Eye (tissue), 1 donor: Measurements from ENCODE around the gene APBA3.

Experiments used
- DNase-seq: peaks from one replicate; pipeline ENCODE4 v3.0.0-alpha.2; 2015

The APBA3 gene

DNA sequence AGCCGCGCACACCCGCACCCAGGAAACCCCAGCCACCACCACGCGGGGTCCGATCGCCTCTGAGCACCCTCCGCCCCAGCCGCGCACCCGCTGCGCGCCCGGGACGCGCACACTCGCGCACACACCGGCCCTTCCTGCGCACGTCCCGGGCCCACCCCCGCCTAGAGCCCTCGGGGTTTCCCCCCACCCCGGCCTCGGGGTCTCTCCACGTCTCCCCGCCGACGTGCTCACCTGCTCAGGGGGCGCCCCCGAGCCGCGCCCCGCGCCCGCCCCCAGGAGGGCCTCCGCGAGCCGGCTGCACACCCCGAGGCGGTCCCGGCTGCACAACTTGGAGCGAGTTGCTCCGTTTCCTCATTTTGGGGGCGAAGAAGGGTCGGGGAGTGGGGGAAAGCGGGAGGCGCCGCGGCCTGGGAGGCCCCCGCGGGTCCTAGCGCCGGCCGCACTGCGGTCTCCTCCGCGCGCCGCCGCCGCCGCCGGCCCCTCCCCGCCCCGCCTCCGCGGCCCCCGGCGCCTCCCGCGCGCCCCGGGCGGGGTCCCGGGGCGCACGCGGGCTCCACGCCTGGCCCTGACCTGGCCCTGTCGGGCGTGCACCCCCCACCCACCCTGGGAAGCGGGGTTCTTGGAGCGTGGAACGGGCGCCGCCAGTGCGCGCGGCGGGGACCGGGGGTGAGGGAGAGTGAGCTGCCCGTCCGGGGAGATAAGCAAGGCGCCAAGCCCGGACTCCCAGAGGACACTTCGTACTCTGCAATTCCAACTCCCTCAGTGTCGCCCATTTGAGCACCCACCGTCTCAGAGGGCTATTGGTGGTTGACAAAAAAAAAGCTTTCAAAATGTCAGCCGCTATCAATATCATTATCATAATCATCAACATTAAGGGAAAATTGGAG lies 24.7 kb upstream of the APBA3 start, which contains the start of gene MATK:
TSS of gene MATK (minus strand) at position 444 of the 887 bp plus-strand sequence. CDS start 1,246 bp downstream, outside the sequence.
- peak; percentile 31 for DNase-seq

DNA sequence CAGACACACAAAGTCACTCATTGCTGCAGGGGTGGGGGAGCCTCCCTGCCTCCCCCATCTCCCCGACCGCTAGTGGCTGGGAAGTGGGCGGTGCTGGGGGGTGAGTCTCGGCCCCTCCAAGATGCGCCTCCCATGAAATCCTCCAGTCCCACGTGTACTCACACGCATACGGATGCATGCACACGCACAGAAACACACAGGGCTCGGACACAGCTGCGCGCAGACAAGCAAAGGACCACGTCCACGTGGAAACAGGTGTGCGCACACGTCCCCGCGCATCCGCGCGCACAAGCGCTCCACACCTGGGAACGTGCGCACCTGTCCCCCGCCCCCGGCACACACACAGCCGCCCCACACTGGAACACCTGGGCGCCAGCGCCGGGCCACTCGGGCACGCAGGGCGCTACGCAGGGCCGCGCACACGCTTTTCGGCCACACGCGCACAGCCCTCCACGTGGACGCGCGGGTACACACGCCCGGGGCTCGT lies 24.0 kb upstream of the APBA3 start:
- DNase-seq, result peak; percentile 16

DNA sequence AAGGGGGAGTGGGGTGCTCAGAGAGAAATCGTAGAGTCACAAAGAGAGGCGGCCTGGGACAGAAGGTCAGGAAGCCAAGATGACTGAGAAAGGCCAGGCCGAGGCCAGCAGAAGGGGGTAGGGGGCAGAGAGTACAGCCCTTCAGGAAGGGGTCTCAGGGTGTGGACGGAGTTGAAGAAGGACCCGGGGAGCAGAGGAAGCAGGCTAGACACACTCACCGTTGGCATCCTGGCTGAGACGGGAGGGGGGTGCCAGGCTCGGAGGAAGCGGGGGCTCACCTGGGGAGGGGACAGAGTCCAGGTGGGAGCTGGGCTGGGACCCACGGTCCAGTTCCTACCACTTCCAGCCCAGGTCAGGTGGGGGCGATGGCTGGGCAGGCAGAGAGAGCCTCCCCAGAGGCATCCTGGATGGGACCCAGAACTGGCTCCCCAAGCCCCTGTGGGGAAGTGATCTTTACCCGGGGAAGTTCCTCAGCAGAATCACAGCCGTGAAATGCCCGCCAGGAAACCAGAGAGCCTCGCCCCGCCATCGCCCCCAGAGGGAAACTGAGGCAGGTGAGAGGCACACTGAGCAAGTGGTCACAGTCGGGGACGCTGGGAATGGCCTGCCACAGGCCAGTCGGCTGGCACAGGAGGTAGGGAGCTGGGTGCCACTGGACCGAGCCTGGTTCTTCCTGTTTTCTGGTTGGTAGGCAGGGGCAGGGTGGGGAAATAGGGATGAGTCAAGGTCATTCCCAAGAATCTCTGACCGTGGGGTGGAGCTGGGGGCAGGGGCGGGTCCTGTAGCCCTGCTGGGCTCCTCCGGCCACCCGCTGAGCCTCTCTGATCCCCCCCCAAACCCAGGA lies 23.3 kb upstream of the APBA3 start:
- DNase-seq, result no peak

DNA sequence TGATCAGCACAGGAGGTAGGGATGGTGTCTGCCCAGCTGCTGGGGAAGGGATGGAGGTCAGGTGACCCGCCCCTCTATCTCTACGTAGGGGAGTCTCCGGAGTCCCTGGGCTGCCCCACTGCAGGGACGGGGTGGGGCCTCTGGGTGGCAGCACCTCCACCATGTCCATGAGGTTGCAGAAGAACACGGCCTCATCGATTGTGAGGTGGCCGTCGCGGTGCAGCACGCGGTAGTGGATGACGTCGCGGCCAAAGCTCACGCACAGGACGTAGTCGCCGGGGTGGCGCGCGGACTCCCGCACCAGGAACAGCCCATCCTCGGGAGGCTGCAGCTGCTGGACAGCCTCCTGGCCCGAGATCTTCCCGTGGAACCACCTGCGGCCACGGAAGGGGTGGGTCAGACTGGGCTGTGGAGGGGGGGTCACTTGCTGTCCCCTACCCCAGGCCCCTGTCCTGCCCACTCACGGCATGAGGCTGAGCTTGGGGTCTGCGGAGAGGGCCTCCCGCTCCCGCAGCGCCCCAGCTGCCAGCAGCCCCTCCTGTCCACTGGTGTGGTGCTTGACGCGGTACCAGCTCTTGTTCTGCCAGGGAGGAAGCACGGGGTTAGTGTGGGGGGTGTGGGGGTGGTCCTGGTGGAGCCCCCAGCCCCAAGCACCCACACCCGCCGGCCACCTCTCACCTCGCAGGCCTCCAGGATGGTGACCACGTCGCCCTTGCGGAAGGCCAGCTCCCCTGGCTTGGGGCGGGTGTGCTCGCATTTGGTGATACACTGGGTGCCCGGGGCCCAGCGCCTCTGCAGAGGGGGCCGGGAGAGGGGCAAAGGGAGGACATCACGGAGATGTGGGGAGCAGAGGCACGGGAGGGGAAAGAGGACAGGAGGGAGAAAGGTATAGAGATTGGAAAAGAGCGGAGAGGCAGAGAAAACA lies 22.4 kb upstream of the APBA3 start:
- no peak for DNase-seq

DNA sequence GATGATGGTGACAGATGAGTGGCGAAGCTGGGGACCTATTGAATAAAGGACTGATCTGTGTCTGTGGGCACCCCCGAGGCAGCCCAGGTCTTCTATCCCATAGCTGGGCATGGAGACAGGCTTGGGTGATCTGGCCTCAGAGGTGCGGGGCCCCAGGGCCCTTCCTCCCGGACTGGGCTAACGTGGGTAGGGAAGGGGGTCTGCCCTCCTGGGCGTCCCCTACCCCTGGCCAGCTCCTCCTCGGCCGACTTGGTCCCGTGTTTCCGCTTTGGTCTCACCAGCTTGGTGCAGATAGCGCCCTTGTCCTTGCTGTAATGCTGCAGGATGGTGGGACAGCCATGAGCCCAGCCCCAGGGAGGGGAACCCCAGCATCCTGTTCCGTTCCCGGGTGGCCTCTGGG lies 21.4 kb upstream of the APBA3 start:
- no peak for DNase-seq

DNA sequence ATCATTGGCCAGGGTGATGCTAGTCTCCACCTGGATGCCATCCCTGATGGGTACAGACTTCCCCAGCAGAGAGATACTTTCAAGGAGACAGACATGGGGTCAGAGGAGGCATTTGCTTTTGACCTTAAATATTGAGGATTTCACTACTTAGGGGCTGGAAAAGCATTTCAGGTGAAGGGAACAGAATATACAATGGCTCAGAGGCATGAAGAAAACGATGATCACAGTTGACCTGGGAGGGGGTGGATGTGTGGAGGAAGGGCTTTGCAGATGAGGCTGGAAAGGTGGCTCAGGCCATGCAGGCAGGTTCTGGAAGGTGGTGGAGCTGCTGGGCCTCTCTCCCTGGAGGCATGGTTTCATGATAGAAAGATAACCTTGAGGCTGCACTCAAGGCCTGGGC lies 20.8 kb upstream of the APBA3 start:
- no peak for DNase-seq

DNA sequence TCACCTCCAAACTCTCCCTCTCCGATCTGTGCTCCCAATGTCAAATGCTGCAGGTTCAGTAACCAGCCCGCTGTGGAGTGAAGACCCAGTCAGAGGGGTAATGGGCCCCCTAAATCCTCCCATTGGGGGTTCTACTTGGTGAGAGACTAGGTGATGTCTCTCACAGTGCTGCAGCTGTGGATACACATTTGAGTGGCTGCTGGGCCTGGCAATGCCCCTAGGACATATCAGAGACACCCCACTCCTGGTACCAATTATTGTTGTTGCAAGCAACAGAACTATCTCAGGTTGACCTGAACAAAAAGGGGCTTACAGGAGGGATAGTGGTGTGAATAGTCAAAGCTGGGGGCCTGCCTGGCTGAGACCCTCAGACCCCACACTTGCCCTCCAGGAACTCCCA lies 20.1 kb upstream of the APBA3 start:
- DNase-seq, result no peak

DNA sequence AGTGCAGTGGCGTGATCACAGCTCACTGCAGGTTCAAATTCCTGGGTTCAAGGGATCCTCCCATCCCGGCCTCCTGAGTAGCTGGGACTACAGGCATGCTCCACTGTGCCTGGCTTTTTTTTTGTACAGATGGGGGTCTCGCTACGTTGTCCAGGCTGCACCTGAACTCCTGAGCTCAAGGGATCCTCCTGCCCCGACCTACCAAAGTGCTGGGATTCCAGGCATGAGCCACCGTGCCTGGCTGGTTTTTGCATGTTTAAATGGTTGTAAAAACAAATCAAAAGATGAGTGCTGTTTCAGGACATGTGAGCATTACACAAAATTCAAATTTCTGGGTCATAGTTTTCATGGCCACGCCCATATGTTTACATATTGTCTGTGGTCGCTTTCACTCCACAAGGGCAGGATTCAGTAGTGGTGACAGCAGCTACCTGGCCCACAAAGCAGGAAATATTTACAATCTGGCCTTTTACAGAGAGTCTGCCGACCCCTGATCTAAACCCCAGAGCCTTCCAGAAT lies 19.4 kb upstream of the APBA3 start:
- no peak for DNase-seq

DNA sequence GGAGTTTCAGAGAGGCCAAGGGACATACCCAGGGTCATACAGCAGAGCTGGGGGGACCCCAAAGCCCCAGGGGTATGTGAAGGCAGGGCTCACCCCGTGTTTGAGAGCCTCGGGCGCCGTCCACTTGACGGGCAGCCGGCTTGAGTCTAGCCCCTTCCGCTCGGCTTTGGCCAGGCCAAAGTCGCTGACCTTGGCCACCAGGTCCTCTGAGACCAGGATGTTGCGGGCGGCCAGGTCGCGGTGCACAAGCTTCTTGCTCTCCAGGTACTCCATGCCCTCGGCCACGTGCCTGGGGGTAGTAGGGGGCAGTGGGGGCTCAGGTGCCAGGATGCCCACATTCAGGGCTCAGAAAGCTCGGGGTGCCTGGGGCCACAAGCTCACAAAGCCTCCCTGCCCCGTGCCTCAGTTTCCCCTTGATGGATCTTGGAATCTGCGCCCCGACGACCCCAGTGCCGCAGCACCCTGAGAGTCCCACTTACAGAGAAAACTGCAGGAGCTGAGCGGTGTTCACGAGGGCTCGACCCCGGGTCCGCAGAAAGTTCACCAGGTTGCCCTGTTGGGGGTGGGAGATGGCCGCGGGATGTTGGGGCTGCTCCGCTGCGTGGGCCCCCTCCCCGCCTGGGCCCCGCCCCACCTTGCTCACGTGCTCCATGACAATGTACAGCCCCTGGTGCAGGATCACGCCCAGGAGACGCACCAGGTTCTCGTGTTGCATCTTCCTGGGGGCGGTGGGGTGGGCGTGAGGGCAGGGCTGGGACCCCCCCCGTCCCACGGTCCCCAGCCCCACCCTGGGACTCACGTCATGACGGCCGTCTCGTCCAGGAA lies 17.6 kb upstream of the APBA3 start:
- DNase-seq, result no peak

DNA sequence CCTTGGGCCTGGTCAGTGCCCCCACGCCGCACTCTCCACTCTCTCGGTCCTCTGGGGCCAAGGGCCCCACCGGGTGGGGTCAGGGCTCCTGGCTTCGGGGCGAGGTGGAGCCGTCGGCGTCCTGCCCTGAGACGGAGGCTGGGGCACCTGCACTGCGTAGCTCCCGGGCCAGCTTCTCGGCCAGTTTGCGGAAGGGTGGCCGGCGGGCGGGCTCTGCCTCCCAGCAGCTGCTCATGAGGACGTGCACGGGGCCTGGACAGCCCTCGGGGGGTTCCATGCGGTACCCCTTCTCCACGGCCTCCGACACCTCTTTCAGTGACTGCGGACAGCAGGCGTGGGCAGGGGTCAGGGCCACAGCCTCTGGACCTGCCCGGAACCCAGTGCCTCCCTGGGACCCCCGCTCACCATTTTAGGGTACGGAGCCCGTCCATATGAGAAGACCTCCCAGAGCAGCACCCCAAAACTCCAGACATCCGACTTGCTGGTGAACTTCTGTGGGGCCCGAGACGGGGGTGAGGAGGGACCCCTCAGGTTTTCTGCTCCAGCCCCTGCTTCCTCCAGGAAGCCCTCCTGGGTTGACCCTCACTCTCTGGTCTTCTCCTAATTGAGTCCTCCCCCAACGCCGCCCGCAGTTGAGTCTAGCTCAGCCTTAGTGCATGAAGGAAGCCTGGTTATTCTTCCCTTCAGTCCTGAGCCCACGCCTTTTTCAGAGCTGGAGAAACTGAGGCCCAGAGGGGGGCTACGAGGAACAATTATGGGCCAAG lies 16.8 kb upstream of the APBA3 start:
- DNase-seq, result no peak

DNA sequence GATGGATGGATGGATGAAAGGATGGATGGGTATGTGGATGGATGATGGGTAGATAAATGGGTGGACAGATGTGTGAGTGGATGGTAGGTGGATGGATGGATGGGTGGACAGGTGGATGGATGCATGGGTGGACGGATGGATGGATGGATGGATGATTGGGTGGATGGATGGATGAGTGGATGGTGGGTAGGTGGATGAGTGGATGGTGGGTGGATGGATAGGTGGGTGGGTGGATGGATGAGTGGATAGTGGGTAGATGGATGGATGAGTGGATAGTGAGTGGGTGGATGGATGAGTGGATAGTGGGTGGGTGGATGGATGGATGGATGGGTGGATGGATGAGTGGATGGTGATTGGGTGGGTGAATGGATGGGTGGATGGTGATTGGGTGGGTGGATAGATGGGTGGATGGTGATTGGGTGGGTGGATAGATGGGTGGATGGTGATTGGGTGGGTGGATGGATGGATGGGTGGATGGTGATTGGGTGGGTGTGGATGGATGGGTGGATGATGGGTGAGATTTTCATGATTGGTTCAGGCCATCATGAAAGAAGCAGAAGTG lies 15.1 kb upstream of the APBA3 start:
- DNase-seq, result no peak

DNA sequence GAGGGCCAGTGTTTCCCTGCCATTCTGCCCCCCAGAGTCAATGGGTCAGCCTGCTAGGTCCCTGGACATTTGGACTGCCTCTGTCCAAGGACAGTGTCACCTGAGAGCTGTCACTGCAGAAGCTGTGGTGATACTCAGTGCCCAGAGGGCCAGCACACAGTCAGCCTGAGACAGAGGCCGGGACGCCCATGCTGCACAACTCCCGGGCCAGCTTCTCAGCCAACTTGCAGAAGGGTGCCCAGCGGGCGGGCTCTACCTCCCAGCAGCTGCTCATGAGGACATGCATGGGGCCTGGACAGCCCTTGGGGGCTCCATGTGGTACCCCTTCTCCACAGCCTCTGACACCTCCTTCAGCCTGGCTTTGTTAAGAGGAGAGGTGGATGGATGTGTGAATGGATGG lies 14.3 kb upstream of the APBA3 start:
- no peak for DNase-seq

DNA sequence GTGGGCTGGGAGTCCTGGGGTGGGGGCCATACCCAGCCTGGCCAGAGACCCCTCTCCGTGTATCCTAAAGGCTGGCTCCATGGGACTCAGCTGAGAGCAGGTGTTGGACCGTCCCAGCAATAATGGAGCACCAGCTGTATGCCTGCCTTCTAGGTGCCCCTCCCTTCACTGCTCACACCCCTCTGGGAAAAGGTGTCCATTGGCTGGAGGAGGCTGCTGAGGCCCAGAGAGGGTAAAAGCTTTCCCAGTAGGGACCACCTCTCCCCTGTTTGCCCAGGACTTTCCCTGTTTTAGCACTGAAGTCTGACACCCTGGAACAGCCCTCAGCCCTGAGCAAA lies 13.9 kb upstream of the APBA3 start:
- DNase-seq, result no peak

DNA sequence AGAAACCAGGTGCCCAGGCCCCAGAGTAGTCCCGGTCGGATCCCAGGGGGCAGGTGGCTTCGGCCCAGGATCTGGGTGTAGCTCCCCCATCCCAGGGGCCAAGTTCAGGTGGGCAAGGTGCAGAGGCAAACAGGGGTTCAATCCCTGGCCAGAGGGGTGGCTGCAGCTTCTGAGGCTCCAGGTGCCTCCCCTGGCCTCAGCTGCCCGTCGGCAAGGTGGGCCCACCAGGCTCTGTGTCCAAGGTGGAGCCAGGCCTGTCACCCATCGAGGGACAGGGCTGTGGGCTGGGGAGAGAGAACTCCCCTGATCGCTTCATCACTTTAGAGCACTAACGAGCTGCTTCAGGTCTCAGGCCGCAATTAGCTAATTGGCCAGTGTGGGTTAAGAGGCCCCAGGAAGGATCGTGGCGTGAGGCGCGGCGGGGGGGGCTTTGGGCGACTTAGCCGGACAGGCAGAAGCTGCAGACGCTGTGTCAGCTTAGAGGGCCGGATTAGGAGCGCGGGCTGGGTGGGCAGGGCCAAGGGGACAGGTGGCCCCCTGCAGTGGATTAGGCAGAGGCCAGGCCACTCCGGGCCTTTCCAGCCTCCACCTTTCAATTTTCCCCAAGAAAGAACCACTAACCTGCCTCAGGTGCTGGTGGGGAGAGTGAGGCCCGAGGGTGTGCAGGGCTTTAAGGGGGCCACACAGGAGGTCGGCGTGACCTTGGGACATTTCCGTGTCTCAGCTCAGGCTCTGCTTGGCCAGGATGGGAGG lies 13.3 kb upstream of the APBA3 start:
- peak; percentile 55 for DNase-seq

DNA sequence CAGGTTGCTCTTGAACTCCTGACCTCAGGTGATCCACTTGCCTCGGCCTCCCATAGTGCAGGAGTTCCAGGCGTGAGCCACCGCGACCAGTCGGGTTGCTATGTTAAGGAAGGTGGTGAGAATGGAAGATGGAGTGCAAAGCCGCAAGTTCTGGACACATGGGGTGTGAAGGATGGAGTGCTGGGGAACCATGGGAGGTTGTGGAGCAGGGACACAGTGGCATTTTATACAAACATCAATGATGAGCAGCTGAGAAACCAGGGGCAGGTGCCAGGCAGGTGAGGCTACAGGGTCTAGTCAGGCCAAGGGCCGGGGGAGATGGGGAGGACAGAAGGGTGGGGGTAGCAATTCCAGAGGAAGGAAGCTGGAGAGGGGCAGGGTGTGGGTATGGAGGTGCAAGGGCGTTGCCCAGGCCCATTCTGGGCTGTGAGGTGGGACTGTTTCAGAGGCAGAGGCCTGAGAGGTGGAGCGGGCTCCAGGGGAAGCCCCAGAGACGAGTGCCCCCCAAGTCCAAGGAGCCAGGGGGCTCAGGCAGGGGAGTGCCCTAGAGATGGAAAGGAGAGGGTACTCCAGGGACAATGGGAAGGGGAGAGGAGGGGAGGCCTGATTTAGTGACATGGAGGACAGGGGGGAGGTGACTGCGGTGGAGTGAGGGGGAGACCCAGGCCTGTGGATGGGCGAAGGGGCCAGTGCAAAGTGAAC lies 12.5 kb upstream of the APBA3 start:
- DNase-seq, result no peak

DNA sequence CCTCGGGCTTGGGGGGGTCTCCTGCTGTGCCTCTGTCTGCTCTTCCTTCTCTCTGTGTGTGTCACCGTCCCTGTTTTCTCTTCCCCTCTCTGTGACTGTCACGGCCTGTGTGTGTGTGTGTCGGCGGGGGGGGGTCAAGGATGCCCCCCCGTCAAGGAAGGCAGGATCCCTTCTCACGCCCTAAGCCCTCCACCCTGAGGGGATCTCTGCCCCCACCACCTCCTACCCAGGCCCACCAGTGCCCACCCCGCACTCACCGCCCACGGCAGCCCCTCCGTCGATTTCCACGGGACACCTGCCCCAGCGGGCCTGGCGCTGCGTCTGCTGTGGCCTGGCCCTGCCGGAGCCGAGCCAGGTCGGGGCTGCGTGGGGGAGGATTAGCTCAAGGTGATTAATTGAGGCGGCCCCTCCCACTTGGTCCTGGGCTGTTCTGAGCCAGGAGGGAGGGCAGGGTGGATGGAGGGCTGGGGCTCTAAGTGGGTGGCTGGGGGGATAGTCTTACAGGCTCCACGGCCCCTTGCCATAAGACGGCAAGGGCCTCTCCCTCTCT lies 10.5 kb upstream of the APBA3 start, which contains the start of gene RAX2:
TSS of gene RAX2 (minus strand) at position 323 of the 550 bp plus-strand sequence. CDS start 486 bp downstream, outside the sequence.
- no peak for DNase-seq

DNA sequence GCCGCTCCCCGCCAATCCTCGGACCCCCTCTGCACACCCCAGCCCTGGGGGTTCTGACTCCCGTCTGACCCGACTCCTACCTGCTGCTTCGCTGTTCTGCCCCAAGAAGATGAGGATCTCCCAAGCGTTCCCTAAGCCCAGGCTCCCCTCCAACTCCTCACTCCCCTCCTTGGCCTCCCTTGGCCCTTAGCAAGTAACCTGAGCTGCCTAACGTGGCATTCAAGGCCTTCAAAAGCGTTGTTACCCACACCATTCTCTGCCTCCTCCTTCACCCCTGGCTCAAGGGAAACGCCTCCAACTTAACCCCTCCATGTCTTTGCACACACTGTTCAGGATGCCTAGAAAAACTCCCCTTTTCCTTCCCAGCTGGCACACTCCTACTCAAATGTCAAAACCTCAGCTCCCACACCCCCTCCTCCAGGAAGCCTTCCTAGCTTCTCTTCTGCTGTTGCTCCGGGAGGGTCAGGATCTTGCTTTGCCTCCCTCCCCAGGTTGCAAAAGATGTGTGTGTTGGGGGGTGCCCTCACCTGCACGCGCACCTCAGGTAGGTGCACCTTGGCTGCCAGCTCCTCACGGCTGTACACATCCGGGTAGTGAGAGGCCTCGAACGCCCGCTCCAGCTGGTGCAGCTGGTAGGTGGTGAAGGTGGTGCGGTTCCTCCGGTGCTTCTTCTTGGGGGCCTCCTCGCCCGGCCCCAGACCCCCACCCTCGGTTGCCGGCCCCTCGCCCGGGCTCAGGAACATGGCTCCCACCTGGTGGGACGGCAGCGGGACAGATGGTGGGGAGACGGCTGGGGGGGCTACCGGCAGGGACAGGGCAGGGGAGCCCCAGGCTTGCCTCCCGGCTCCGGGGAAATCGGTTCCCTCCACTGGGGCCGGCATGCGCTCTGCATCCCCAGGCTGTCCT lies 9.8 kb upstream of the APBA3 start:
- DNase-seq, result no peak
